NCI-H524 treated with DMSO at 0.1 percent for 48 hours (cell line): ENCODE data around the gene FREM3.

Experiments
- DNase-seq: peaks from one replicate; lab custom pipeline; 2025; lab: John Stamatoyannopoulos, UW

The FREM3 gene

DNA sequence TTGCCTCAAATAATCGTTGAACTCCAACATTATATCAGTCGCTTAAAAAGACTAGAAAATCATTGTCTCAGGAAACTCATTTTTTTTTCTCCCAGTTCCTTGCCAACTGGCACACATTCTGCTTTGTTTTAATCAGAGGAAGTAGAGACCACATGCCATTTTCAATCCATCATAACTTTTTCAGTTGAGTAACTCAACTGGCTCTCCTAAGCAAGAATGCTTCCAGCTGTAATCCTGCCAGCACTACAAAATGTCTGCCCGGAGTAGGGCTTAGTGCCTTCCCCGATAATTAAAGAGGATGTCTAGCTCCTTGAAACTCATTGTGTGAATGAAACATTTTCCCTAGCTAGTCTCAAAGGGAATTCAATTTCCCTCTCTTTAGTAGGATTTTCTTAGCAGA lies 33.0 kb downstream of the FREM3 start:
- DNase-seq = no peak

GRCh38 chr4:143658336-143658735 lies 42.1 kb downstream of the FREM3 start:
- no peak for DNase-seq

GRCh38 chr4:143654571-143654970 lies 45.9 kb downstream of the FREM3 start:
- no peak for DNase-seq

- no peak for DNase-seq
Measured at GRCh38 chr4:143653031-143653430, 47.4 kb downstream of the FREM3 start.

- no peak for DNase-seq
Measured at GRCh38 chr4:143643399-143643798, 57.1 kb downstream of the FREM3 start.

GRCh38 chr4:143642611-143643010 lies 57.9 kb downstream of the FREM3 start:
- DNase-seq = no peak

DNA sequence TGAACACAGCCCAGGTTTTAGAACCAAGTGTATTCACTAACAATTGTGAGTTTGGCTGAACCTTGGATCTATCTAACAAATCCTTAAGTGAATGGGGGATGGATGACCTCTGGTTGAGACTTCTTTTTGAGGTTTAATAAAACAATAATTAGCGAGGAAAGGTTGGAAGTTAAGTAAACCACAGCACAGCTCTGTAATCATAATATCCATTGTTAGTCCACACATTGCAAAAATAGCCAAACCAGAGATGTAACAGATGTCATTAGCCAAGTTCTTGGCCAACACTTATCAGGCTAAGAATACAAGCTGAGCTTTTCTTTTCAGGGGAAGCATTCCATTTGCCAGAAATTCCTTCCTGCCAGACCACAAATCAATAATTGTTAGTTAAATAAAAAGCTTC lies 59.1 kb downstream of the FREM3 start:
- DNase-seq = no peak

DNA sequence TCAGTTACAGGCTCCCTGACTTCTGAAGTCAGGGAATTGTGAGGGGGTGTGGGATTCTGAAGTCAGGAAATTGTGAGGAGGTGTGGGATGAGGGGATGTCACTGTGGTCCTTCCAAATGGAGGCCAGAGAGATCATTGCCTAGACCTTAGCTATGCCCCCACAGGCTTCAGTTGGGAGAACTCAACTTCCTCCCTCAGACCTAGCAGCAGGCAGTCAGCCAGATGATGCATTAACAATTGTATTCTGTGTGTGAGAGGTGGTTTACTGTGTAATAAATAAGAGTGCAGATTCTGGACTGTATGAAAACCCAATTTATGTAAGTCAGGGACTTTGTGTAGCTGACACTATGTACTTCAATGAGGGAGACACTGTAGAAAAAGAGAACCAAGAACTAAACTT lies 65.7 kb downstream of the FREM3 start:
- no peak for DNase-seq

- no peak for DNase-seq
Measured at GRCh38 chr4:143633833-143634232, 66.6 kb downstream of the FREM3 start.

DNA sequence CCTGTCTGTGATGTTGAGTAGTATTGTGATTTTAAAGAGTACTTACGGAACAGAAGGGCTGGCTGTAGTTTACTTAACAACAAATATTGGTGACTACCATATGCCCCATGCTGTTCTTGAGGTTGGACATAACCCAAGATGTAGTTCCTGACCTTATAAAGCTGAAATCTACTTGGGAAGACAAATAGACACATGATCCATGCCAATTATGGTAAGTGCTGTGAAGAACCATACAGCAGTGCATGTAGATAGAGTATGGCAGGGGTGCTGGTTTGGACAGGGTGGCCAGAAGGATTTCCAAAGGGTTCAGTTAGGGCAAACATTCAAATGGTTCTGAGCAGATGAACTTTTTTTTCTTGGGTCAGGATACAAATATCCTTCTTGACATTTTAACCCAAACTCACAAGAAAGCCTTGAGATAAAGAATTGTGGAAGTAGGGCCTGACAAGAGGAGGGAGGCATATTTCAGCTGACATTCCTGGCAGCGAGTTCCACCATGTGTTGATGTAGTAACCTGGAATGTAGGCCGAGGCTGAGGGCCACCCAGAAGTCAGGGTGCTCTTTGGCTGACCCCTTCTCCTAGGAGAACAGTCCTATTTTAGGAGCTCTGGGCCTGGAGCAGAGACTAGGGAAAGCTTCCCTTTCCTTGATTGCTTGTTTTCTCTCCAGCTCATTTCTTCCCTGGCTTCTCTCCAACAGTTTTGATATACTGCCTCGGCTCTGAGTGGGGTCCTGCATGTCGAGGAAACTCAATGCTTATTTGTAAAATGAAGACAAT lies 74.2 kb downstream of the FREM3 start:
- DNase-seq = no peak

GRCh38 chr4:143625632-143626031 lies 74.8 kb downstream of the FREM3 start:
- no peak for DNase-seq

- DNase-seq = no peak
Measured at GRCh38 chr4:143623896-143624295, 76.6 kb downstream of the FREM3 start.

DNA sequence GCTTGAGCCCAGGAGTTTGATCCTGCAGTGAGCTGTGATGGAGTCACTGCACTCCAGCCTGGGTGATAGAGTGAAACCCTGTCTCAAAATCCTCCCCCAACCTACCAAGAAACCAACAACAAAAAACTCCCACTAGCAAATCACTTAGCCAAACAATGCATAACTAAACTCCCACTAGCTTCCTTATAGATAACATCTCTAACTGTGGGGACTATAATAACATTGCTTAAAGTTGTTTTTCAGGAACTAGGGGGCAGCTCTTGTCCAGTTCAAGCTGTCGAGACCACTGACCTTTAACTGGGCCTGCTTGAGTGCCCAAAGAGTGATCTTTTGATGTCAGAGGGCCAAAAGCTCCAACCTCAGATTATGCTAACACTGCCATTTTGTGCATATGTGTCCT lies 81.7 kb downstream of the FREM3 start:
- DNase-seq = no peak

- no peak for DNase-seq
Measured at GRCh38 chr4:143617994-143618679, 82.3 kb downstream of the FREM3 start.

DNA sequence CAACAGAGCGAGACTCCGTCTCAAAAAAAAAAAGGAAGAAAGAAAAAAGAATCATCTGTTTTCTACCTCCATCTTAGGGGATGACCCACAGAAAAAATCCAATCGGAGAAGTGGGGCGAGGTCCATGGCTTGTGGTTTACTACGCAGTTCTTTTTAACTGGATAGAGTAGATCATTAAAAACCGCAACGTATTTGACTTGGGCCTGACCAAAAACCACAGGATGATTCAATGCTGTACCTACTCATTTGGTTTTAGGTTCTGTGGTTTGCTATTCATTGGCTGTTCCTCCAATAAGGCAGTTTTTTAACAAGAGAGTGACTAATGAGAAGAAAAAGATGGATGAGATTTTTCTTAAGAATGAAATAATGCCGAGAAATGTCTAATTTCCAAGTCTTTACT lies 83.7 kb downstream of the FREM3 start:
- DNase-seq = no peak

GRCh38 chr4:143609492-143609891 lies 91.0 kb downstream of the FREM3 start:
- DNase-seq = no peak

- no peak for DNase-seq
Measured at GRCh38 chr4:143606480-143606879, 94.0 kb downstream of the FREM3 start.

- no peak for DNase-seq
Measured at GRCh38 chr4:143599827-143600226, 100.6 kb downstream of the FREM3 start.

DNA sequence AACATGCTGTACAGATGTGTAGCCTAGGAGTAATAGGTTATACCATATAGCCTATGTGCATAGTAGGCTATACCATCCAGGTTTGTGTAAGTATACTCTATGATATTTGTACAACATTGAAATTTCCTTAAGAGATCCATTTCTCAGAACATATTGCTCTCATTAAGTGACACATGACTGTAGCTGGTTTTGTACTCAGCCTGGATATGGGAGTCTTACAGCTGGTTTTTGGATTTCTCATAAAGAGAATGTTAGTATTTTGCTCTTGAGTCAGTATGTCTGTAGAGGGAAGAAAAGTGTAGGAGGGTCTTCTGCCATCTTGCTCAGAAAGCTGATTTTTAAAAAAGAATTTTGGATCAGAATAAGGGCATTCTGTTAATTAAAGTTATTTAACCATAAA lies 101.7 kb downstream of the FREM3 start:
- no peak for DNase-seq

- DNase-seq = no peak
Measured at GRCh38 chr4:143597276-143597675, 103.2 kb downstream of the FREM3 start.

GRCh38 chr4:143587703-143588102 lies 112.8 kb downstream of the FREM3 start:
- DNase-seq = no peak

GRCh38 chr4:143586080-143586479 lies 114.4 kb downstream of the FREM3 start:
- no peak for DNase-seq

GRCh38 chr4:143585548-143585947 lies 114.9 kb downstream of the FREM3 start:
- no peak for DNase-seq
